Sigmoid colon (tissue), 7 donors: ENCODE results near the gene COL5A1. TPM values are rescaled to one million over a fixed set of nuclear protein-coding genes. Genes with fewer than 3 reads are reported as not detected.

Experiments used
- DNase-seq: peaks from one replicate; pipeline ENCODE4 v3.0.0-alpha.2; 2019
- H3K27ac ChIP-seq, 4 donors: fragments of 200-600 bp; sonication (generic); one replicate each; pipeline ENCODE4 v1.5.1; 2016 to 2019; ENCODE audit warnings: mild to moderate bottlenecking in 1 of 4
- H3K27me3 ChIP-seq, 3 donors: fragments of 200-600 bp; sonication (generic); one replicate each; pipeline ENCODE4 v1.5.1; 2019; ENCODE audit warnings: mild to moderate bottlenecking in 1 of 3
- H3K36me3 ChIP-seq, 4 donors: fragments of 200-600 bp; sonication (generic); one replicate each; pipeline ENCODE4 v1.5.1; 2016 to 2019
- H3K4me1 ChIP-seq, 4 donors: fragments of 200-600 bp; sonication (generic); one replicate each; pipeline ENCODE4 v1.5.1; 2017 to 2019
- H3K4me3 ChIP-seq, 4 donors: fragments of 200-600 bp; sonication (generic); one replicate each; pipeline ENCODE4 v1.5.1; 2017 to 2019; ENCODE audit warnings: mild to moderate bottlenecking in 2 of 4, moderate library complexity in 1 of 4
- H3K9me3 ChIP-seq, 4 donors: fragments of 200-600 bp in 3 of 4; sonication (generic) in 3 of 4; one replicate each; pipeline versions ENCODE4 v1.5.1 to v1.6.1; 2013 to 2019
- EP300 ChIP-seq, 4 donors: sonication (generic); formaldehyde crosslinking; IDR thresholded peaks; one replicate each; pipeline ENCODE4 v1.6.1; 2017; ENCODE audit warnings: antibody characterized with exemption in 4 of 4
- POLR2A ChIP-seq, 2 donors: fragments of 450-650 bp; IDR thresholded peaks; one replicate each; pipeline ENCODE4 v1.6.1; 2016; ENCODE audit warnings: antibody characterized with exemption in 2 of 2, mild to moderate bottlenecking in 2 of 2, moderate library complexity in 2 of 2
- POLR2AphosphoS5 ChIP-seq, 4 donors: sonication (generic); formaldehyde crosslinking; IDR thresholded peaks; one replicate each; pipeline ENCODE4 v1.6.1; 2017; ENCODE audit warnings: antibody characterized with exemption in 4 of 4
- WGBS, 2 donors: extraction: QIAGEN DNeasy Blood & Tissue Kit; methylation state at CpG; one replicate each; pipeline ENCODE4 v1.1.7; 2013; 5-methylcytosine and 5-hydroxymethylcytosine counted together
- intact Hi-C: fragments of 100-400 bp; cut with DNase I; formaldehyde crosslinking; loops from one replicate; pipeline ENCODE4 v1.15.1; 2023
- polyA plus RNA-seq, 3 donors: library from polyadenylated mRNA; stranded (reverse); fragments of 200-250 nt; gene quantifications; one replicate each; pipeline ENCODE4 v1.2.3, GENCODE V29; 2013
- total RNA-seq, 4 donors: library from RNA; depleted of rRNA; stranded (reverse); fragments of >200 nt; gene quantifications; one replicate each; pipeline ENCODE4 v1.1.0, GENCODE V29; 2016
- TF ChIP-seq, protein P1 (sequence below), 4 experiments: fragments of 450-650 bp in 3 of 4; fragments of 200-600 bp in 1 of 4; IDR thresholded peaks; one replicate each; pipeline ENCODE4 v1.5.1; 2016 to 2019; ENCODE audit warnings: antibody characterized with exemption in 4 of 4, mild to moderate bottlenecking in 3 of 4, moderate library complexity in 2 of 4
- donor health status: healthy with polysubstance abuse.
- donor health status: Bipolar disorder and iron deficiency.
- donor health status: healthy.

Gene COL5A1
- total and polyA plus RNA-seq, 7 donors: 4.2 to 168 (median 24.2) TPM

DNA sequence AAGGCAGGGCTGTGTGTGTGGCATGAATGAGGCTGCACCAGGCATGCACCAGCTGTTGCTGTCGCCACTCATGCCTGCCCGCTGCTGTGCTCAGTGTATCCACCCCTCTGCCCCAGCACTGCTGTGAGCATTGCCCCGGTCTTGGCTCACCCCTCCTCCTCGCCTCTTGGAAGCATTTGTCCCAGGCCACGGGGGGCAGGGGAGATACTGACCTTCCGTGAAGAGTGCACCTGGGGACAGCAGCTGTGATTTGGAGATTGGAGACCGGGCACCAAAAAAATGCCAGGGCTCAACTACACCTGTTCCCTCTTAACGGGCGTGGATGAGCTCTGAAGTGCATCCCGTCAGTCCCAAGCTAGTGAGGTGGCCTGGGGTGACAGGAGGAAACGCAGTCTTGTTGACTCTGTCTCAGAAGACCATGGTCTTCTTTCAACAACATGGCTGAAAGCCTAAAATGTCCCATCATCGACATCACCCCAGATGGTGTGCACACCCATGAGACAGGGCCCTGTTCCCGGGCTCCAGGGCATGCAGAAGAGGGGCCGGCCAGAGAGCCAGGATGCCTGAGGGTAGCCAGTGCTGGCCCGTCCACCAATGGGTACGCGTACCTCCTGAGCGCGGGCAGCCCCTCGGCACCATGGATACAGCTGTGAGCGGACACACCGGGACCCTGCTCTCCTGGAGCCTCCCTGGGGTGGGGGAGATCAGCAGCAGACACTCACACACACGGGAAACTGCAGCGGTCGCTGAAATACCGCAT is 115.8 kb downstream of the COL5A1 start:
- DNase-seq: no peak
- WGBS, 2 donors: 86 to 91% methylated on average over 26 of the region's 26 CpGs
- no peak overlapping the region for H3K4me3 ChIP-seq
- H3K36me3 ChIP-seq: peaks cover 38 to 100% (median 45%) of the 10 kb centered on the region in 4 donors
- no peaks in the 10 kb centered on the region for H3K27me3 ChIP-seq
- no peaks in the 10 kb centered on the region for H3K9me3 ChIP-seq
- intact Hi-C loops: no loop called here
- no peak overlapping the region for H3K27ac ChIP-seq
- no peaks in the 10 kb centered on the region for H3K4me1 ChIP-seq
- TF ChIP-seq, protein P1, sequence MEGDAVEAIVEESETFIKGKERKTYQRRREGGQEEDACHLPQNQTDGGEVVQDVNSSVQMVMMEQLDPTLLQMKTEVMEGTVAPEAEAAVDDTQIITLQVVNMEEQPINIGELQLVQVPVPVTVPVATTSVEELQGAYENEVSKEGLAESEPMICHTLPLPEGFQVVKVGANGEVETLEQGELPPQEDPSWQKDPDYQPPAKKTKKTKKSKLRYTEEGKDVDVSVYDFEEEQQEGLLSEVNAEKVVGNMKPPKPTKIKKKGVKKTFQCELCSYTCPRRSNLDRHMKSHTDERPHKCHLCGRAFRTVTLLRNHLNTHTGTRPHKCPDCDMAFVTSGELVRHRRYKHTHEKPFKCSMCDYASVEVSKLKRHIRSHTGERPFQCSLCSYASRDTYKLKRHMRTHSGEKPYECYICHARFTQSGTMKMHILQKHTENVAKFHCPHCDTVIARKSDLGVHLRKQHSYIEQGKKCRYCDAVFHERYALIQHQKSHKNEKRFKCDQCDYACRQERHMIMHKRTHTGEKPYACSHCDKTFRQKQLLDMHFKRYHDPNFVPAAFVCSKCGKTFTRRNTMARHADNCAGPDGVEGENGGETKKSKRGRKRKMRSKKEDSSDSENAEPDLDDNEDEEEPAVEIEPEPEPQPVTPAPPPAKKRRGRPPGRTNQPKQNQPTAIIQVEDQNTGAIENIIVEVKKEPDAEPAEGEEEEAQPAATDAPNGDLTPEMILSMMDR (IDR thresholded peaks at IDR 0.05): no peak
- TF ChIP-seq EP300 (IDR thresholded peaks at IDR 0.05): no peak
- no peak for TF ChIP-seq POLR2AphosphoS5 (IDR thresholded peaks at IDR 0.05)
- no peak for TF ChIP-seq POLR2A (IDR thresholded peaks at IDR 0.05)

DNA sequence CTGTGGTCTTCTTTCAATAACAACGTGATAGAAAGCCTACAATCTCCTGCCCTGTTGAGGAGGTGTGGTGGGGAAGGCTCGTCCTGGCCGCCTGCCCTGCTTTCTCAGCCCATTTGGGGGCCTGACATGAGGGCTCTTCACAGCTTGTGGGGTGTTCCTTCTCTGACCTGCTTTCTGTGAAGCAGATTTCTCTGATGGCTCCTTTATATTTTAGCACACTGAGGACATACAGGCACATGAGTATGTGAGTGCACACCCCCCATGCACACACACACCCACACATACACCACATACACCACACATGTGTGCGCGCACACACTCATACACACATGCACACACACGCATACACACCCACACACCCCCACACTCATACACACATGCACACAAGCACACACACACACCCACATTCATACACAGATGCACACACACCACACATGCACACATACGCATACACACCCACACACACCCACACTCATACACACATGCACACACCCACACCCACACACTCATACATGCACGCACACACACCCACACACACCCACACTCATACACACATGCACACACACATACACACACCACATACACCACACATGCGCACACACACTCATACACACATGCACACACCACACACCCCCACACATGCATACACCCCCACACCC is 117.5 kb downstream of the COL5A1 start:
- Histone ChIP-seq H3K36me3 (peaks cover 36 to 100% (median 37%) of the 10 kb centered on the region in 4 donors), H3K4me1 (no peaks in the 10 kb centered on the region), H3K27ac (no peak overlapping the region), H3K27me3 (no peaks in the 10 kb centered on the region), H3K9me3 (no peaks in the 10 kb centered on the region), H3K4me3 (no peak overlapping the region)
- TF ChIP-seq, protein P1 (IDR thresholded peaks at IDR 0.05): no peak
- no peak for TF ChIP-seq POLR2AphosphoS5 (IDR thresholded peaks at IDR 0.05)
- TF ChIP-seq EP300 (IDR thresholded peaks at IDR 0.05): no peak
- no peak for TF ChIP-seq POLR2A (IDR thresholded peaks at IDR 0.05)
- 83 to 90% methylated on average over 9 of the region's 9 CpGs for WGBS, 2 donors
- intact Hi-C loops: no loop called here
- DNase-seq: no peak

DNA sequence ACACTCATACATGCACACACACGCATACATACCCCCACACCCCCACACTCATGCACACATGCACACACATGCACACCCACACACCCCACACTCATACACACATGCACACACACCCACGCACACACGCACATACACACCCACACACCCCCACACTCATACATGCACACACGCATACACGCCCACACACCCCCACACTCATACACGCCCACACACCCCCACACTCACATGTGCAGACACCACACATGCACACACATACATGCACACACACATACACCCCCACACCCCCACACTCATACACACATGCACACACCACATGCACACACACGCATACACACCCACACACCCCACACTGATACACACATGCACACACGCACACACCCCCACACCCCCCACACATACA is 118.3 kb downstream of the COL5A1 start:
- no peak for TF ChIP-seq EP300 (IDR thresholded peaks at IDR 0.05)
- TF ChIP-seq, protein P1 (IDR thresholded peaks at IDR 0.05): no peak
- TF ChIP-seq POLR2A (IDR thresholded peaks at IDR 0.05): no peak
- TF ChIP-seq POLR2AphosphoS5 (IDR thresholded peaks at IDR 0.05): no peak
- H3K9me3 ChIP-seq: no peaks in the 10 kb centered on the region
- no peak overlapping the region for H3K27ac ChIP-seq
- WGBS, 2 donors: 94 to 97% methylated on average over 8 of the region's 8 CpGs
- no peaks in the 10 kb centered on the region for H3K27me3 ChIP-seq
- H3K4me3 ChIP-seq: no peak overlapping the region
- peaks cover 33 to 98% (median 39%) of the 10 kb centered on the region in 4 donors for H3K36me3 ChIP-seq
- H3K4me1 ChIP-seq: no peaks in the 10 kb centered on the region
- intact Hi-C loops: no loop called here
- no peak for DNase-seq

DNA sequence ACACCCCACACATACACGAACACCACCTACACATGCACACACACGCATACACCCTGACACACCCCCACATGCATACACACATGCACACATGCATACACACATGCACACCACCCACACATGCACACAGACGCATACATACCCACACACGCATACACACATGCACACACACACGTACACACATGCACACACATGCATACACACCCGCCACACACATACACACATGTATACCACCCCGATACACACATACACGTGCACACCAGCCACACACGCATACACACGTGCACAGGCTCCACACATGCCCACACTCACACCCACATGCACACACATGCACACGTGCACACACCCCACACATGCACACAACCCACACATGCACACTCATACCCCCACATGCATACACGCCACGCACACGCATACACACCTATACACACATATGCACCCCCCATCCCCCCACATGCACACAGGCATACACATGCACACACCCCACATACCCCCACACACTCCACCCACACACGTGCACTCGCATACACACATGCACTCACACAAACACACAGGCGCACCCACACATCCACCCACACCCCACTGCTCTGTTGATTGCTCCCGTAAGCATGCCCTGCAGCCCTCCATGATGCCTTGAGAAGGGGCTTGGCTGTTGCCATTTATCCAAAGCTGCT is 119.3 kb downstream of the COL5A1 start:
- no peaks in the 10 kb centered on the region for H3K27me3 ChIP-seq
- H3K36me3 ChIP-seq: peaks cover 39 to 98% (median 47%) of the 10 kb centered on the region in 4 donors
- intact Hi-C loops: no loop called here
- no peak overlapping the region for H3K27ac ChIP-seq
- no peak for DNase-seq
- H3K4me1 ChIP-seq: no peaks in the 10 kb centered on the region
- H3K9me3 ChIP-seq: no peaks in the 10 kb centered on the region
- H3K4me3 ChIP-seq: no peak overlapping the region
- TF ChIP-seq POLR2A (IDR thresholded peaks at IDR 0.05) (no peak), POLR2AphosphoS5 (IDR thresholded peaks at IDR 0.05) (no peak), EP300 (IDR thresholded peaks at IDR 0.05) (no peak)
- TF ChIP-seq, protein P1 (IDR thresholded peaks at IDR 0.05): no peak
- 95% methylated on average over 18 of the region's 18 CpGs for WGBS, 2 donors
